K562 (cell line): Measurements from ENCODE around the gene C19orf85. TPM values are rescaled to one million over a fixed set of nuclear protein-coding genes. Genes with fewer than 3 reads are reported as not detected.
A peak's percentile ranks its signal among the peaks of the same experiment; 100 is the strongest.
"Not testable (repeated sequence)": the region's sequence is repeated elsewhere in the genome, so short reads cannot be mapped to it uniquely, and the experiment has no call there.

Experiments used
- ATAC-seq: fragments of 200-7000 bp; cut with Tn5 transposase; 3 replicates; pipeline ENCODE4 v1.9.1; 2020; ENCODE audit warnings: moderate library complexity
- BruUV-seq: library from RNA; stranded (reverse); fragments of 400-500 nt; replicated peaks from 2 replicates; lab custom pipeline; 2021; lab: Mats Ljungman, UMichigan
- CTCF ChIA-PET: fragments of 300-600 bp; formaldehyde crosslinking; extraction: SDS; loops from one replicate; lab custom pipeline; 2021; ENCODE audit warnings: low intra/inter-chr PET ratio; lab: Yijun Ruan, JAX
- POLR2A ChIA-PET: fragments of 300-600, 350-650 bp; sonication (Branson Sonifier 250); formaldehyde crosslinking; extraction: SDS; loops from one replicate; lab custom pipeline; 2021; ENCODE audit warnings: antibody characterized with exemption, inconsistent platforms; lab: Yijun Ruan, JAX
- DNase-seq, 4 experiments: peaks; one replicate each; pipeline versions ENCODE4 v3.0.0 to v3.0.0-alpha.2; 2011 to 2018; ENCODE audit warnings: low spot score in 3 of 4, mixed read lengths in 3 of 4; ENCODE audit errors: extremely low read depth in 1 of 4
- FAIRE-seq: peaks from 2 replicates; lab custom pipeline; 2011; peaks lifted over from hg19 to GRCh38; lab: Jason Lieb, UNC
- H2AFZ ChIP-seq: 2 replicates; pipeline ENCODE4 v1.6.0; 2011; ENCODE audit warnings: low read depth, low read length, control low read depth, inconsistent platforms
- H3K27ac ChIP-seq: fragments of 200-600 bp; 3 replicates; pipeline ENCODE4 v1.8.0; 2011; ENCODE audit warnings: low read depth, mild to moderate bottlenecking, control low read depth, inconsistent platforms, low read length, moderate library complexity, mixed read lengths; ENCODE audit errors: extremely low read depth
- H3K27me3 ChIP-seq, 2 experiments: fragments of 300-600 bp in 1 of 2; 2 replicates in 1 of 2; 3 replicates in 1 of 2; pipeline versions ENCODE4 v1.6.0 to v1.8.0; 2011; ENCODE audit warnings: inconsistent platforms in 2 of 2, low read length in 2 of 2, mild to moderate bottlenecking in 1 of 2, mixed read lengths in 1 of 2, moderate library complexity in 1 of 2; ENCODE audit not compliant: control insufficient read depth in 2 of 2, insufficient read depth in 2 of 2
- H3K36me3 ChIP-seq: fragments of 300-600 bp; 3 replicates; pipeline ENCODE4 v1.8.0; 2011; ENCODE audit warnings: mild to moderate bottlenecking, low read length, inconsistent platforms; ENCODE audit not compliant: control insufficient read depth, insufficient read depth
- H3K4me1 ChIP-seq, 2 experiments: fragments of 200-600 bp in 1 of 2; replicated peaks in 1 of 2; 2 replicates in 1 of 2; 3 replicates in 1 of 2; pipeline versions ENCODE4 v1.5.1 to v1.8.0; 2011; ENCODE audit warnings: inconsistent platforms in 2 of 2, low read length in 2 of 2, mild to moderate bottlenecking in 1 of 2, mixed read lengths in 1 of 2, moderate library complexity in 1 of 2; ENCODE audit not compliant: control insufficient read depth in 2 of 2, insufficient read depth in 2 of 2
- H3K4me2 ChIP-seq: 2 replicates; pipeline ENCODE4 v1.6.1; 2011; ENCODE audit warnings: low read length, control low read depth, inconsistent platforms, mixed read lengths; ENCODE audit not compliant: insufficient read depth
- H3K4me3 ChIP-seq: fragments of 200-600 bp; sonication (generic), shearing (Covaris generic); 2 replicates; pipeline ENCODE4 v1.5.1; 2016; ENCODE audit warnings: control low read depth, inconsistent platforms
- H3K79me2 ChIP-seq: fragments of 200-600 bp; 3 replicates; pipeline ENCODE4 v1.8.0; 2011; ENCODE audit warnings: low read length, inconsistent platforms; ENCODE audit not compliant: control insufficient read depth, insufficient read depth
- H3K9ac ChIP-seq, 2 experiments: 2 replicates each; pipeline versions ENCODE4 v1.6.0 to v1.6.1; 2011; ENCODE audit warnings: low read depth in 2 of 2, low read length in 2 of 2, control low read depth in 1 of 2, inconsistent platforms in 1 of 2, mild to moderate bottlenecking in 1 of 2, mixed read lengths in 1 of 2; ENCODE audit not compliant: insufficient read depth in 1 of 2
- H3K9me1 ChIP-seq: one replicate; pipeline ENCODE4 v1.6.0; 2011; ENCODE audit warnings: inconsistent platforms, mild to moderate bottlenecking, low read length, moderate library complexity; ENCODE audit not compliant: control insufficient read depth, insufficient read depth
- H3K9me3 ChIP-seq: replicated peaks from 2 replicates; pipeline ENCODE4 v1.5.1; 2011; ENCODE audit warnings: low read depth, low read length, inconsistent platforms; ENCODE audit not compliant: control insufficient read depth, insufficient read depth
- H4K20me1 ChIP-seq: replicated peaks from 2 replicates; pipeline ENCODE4 v1.6.1; 2011; ENCODE audit warnings: low read length, inconsistent platforms, mixed read lengths; ENCODE audit not compliant: control insufficient read depth, insufficient read depth
- HNRNPL ChIP-seq: fragments of 200-400 bp; formaldehyde crosslinking; IDR thresholded peaks from 2 replicates; pipeline ENCODE4 v1.6.1; 2017; ENCODE audit warnings: low read depth, mild to moderate bottlenecking, low read length
- POLR2A ChIP-seq: fragments of 450-650 bp; conservative IDR thresholded peaks from 2 replicates; pipeline ENCODE4 v1.6.1; 2016
- ZNF121 ChIP-seq: sonication (generic); formaldehyde crosslinking; conservative IDR thresholded peaks from 2 replicates; pipeline ENCODE4 v1.8.0; 2022; ENCODE audit warnings: missing genetic modification reagents
- ZNF695 ChIP-seq: fragments of 450-650 bp; formaldehyde crosslinking; IDR thresholded peaks from 2 replicates; pipeline ENCODE4 v1.4.0; 2020; ENCODE audit warnings: mild to moderate bottlenecking, moderate library complexity
- WGBS: fragments of 100-300 bp; shearing (Covaris generic); methylation state at CpG from one replicate; pipeline ENCODE4 v1.1.6; 2016; ENCODE audit warnings: low coverage, mixed read lengths; ENCODE audit not compliant: insufficient coverage; ENCODE audit errors: missing lambda C conversion rate; 5-methylcytosine and 5-hydroxymethylcytosine counted together
- in situ Hi-C: fragments of 300-500 bp; cut with MboI; formaldehyde crosslinking; loops from 4 replicates; pipeline ENCODE4 v1.15.0; 2018; ENCODE audit warnings: inconsistent platforms, mixed read lengths
- intact Hi-C: fragments of 100-400 bp; cut with micrococcal nuclease; formaldehyde crosslinking; loops from 2 replicates; pipeline ENCODE4 v1.14.2; 2022
- polyA plus RNA-seq, 8 experiments: library from polyadenylated mRNA; depleted of rRNA in 4 of 8; stranded (reverse) in 5 of 8; unstranded in 3 of 8; fragments of >200 nt; fragmentation: Nextera tagmentation in 2 of 8; fragmentation: Illumina TruSeq in 1 of 8; extraction: Ambion mirVana in 2 of 8; extraction: Trizol in 1 of 8; gene quantifications; 2 replicates each; pipeline versions ENCODE4 v1.2.1 to v1.2.3, GENCODE V29; 2011 to 2014; ENCODE audit warnings: inconsistent platforms in 1 of 8, missing spikeins in 1 of 8
- total RNA-seq, 7 experiments: library from RNA; depleted of rRNA in 6 of 7; stranded (reverse); fragments of >200 nt in 6 of 7; fragmentation: Illumina TruSeq in 2 of 7; extraction: Trizol in 2 of 7; gene quantifications; 2 replicates each; pipeline versions ENCODE4 v1.2.1 to v1.2.3, GENCODE V29; 2011 to 2021; ENCODE audit warnings: low replicate concordance in 1 of 7

The C19orf85 gene
- total and polyA plus RNA-seq, 9 of the 15 experiments (the other 6 are each of a cell fraction or from before 2014, with no cell fraction given), result not detected

GRCh38 chr19:55497763-55498162, 33.2 kb upstream of the C19orf85 start:
- 56% methylated on average over 12 of the region's 13 CpGs for WGBS
- FAIRE-seq, result no peak
- no peak for DNase-seq
- no peak for ATAC-seq
- POLR2A ChIA-PET, result interaction anchor here (0.6 to 2.6 kb wide), 5 partner anchors 11 to 342 kb away, joined by 3 to 15 read pairs (median 5); partner anchors contain the start of genes NAT14 and SSC5D
- no peaks in the 10 kb centered on the region for H3K9me1 ChIP-seq
- H3K79me2 ChIP-seq, result no peaks in the 10 kb centered on the region
- H3K9ac ChIP-seq, result peak overlapping the region in 1 of 2 experiments; percentile 44; a peak in 1 of 4 replicates
- CTCF ChIA-PET, result no interaction called here
- H3K27me3 ChIP-seq, result no peaks in the 10 kb centered on the region
- H3K27ac ChIP-seq, result no peak overlapping the region
- BruUV-seq, result no TSS peak
- H3K4me2 ChIP-seq, result no peak overlapping the region
- H3K4me3 ChIP-seq, result no peak overlapping the region
- TF ChIP-seq POLR2A, result no peak
- TF ChIP-seq ZNF121 (CRISPR knock-in tag), result peak; percentile 50; the same call in 1 of the 2 replicates
- TF ChIP-seq HNRNPL, result no peak
- TF ChIP-seq ZNF695, result no peak
- TF ChIP-seq, all 486 proteins: peak for 1
- Histone ChIP-seq H3K9me3 (no peaks in the 10 kb centered on the region), H4K20me1 (no peaks in the 10 kb centered on the region), H3K4me1 (peaks cover 12 to 25% of the 10 kb centered on the region in 2 experiments), H2AFZ (no peak overlapping the region), H3K36me3 (no peaks in the 10 kb centered on the region)
- intact Hi-C loops, result no loop called here
- in situ Hi-C loops, result no loop called here

- H3K27me3 ChIP-seq, H3K27ac ChIP-seq, H2AFZ ChIP-seq, BruUV-seq, H4K20me1 ChIP-seq, H3K79me2 ChIP-seq, in situ Hi-C loops, H3K9ac ChIP-seq, CTCF ChIA-PET, FAIRE-seq, DNase-seq, intact Hi-C loops, H3K9me1 ChIP-seq, H3K9me3 ChIP-seq, H3K36me3 ChIP-seq, H3K4me3 ChIP-seq, H3K4me2 ChIP-seq, ATAC-seq: not testable (repeated sequence)
- WGBS, result 42% methylated on average over 7 of the region's 10 CpGs
- POLR2A ChIA-PET, result interaction anchor here (0.7 to 2.2 kb wide), 3 partner anchors 12 to 341 kb away, joined by 3 to 15 read pairs (median 3); partner anchors contain the start of genes NAT14 and UBE2S
- peaks cover 12 to 29% of the 10 kb centered on the region in 2 experiments for H3K4me1 ChIP-seq
Measured at GRCh38 chr19:55496820-55497219, 32.3 kb upstream of the C19orf85 start.
